K562 (cell line): ENCODE measurements around the gene MED20. TPM values are rescaled to one million over a fixed set of nuclear protein-coding genes. Genes with fewer than 3 reads are reported as not detected.

Experiments used
- BCOR ChIP-seq: fragments of 450-650 bp; IDR thresholded peaks from 2 replicates; pipeline ENCODE4 v1.6.1; 2016
- EGR1 ChIP-seq: fragments of 450-650 bp; conservative IDR thresholded peaks from 2 replicates; pipeline ENCODE4 v1.6.1; 2017; ENCODE audit warnings: mild to moderate bottlenecking
- MAFK ChIP-seq: IDR thresholded peaks from 2 replicates; pipeline ENCODE4 v1.6.1; 2011; ENCODE audit warnings: low read length, improper control_type of control experiment
- MAZ ChIP-seq, 2 experiments: fragments of 450-650 bp in 1 of 2; sonication (generic) in 1 of 2; formaldehyde crosslinking; IDR thresholded peaks in 1 of 2; conservative IDR thresholded peaks in 1 of 2; 2 replicates each; pipeline versions ENCODE4 v1.4.0 to v1.5.0; 2020; ENCODE audit warnings: mild to moderate bottlenecking in 1 of 2, missing genetic modification reagents in 1 of 2
- POU5F1 ChIP-seq: fragments of 150-350 bp; IDR thresholded peaks from 2 replicates; pipeline ENCODE4 v1.6.1; 2014; ENCODE audit warnings: borderline replicate concordance, low read length, low read depth, mild to moderate bottlenecking; ENCODE audit not compliant: partially characterized antibody
- PRDM10 ChIP-seq: fragments of 450-650 bp; IDR thresholded peaks from 2 replicates; pipeline ENCODE4 v1.6.1; 2018; ENCODE audit not compliant: partially characterized antibody
- RBBP5 ChIP-seq: fragments of 200-600 bp; sonication (generic); IDR thresholded peaks from 2 replicates; pipeline ENCODE4 v1.6.1; 2012; ENCODE audit warnings: borderline replicate concordance, mild to moderate bottlenecking, low read length, control low read depth, inconsistent platforms; ENCODE audit not compliant: insufficient read depth, poor library complexity, severe bottlenecking
- RBFOX2 ChIP-seq: fragments of 200-400 bp; formaldehyde crosslinking; IDR thresholded peaks from 2 replicates; pipeline ENCODE4 v1.6.1; 2017; ENCODE audit warnings: low read depth, mild to moderate bottlenecking, low read length, moderate library complexity
- SIN3A ChIP-seq, 2 experiments: fragments of 150-350 bp in 1 of 2; IDR thresholded peaks; 2 replicates each; pipeline ENCODE4 v1.6.1; 2011 to 2016; ENCODE audit warnings: borderline replicate concordance in 2 of 2, low read depth in 2 of 2, low read length in 2 of 2, mild to moderate bottlenecking in 2 of 2, moderate library complexity in 2 of 2; ENCODE audit not compliant: control insufficient read depth in 1 of 2
- SMARCE1 ChIP-seq: fragments of 450-650 bp; IDR thresholded peaks from 2 replicates; pipeline ENCODE4 v1.7.1; 2016; ENCODE audit warnings: mild to moderate bottlenecking
- SOX6 ChIP-seq: fragments of 450-650 bp; IDR thresholded peaks from 2 replicates; pipeline ENCODE4 v1.6.1; 2014; ENCODE audit warnings: mild to moderate bottlenecking
- SPI1 ChIP-seq: IDR thresholded peaks from 2 replicates; pipeline ENCODE4 v1.6.1; 2011; ENCODE audit warnings: low read depth, low read length, control low read depth, borderline replicate concordance
- TFAP4 ChIP-seq: sonication (generic); formaldehyde crosslinking; IDR thresholded peaks from 2 replicates; pipeline ENCODE4 v1.8.0; 2022; ENCODE audit warnings: missing genetic modification reagents, mild to moderate bottlenecking, moderate library complexity, borderline replicate concordance
- WHSC1 ChIP-seq: IDR thresholded peaks from one replicate; pipeline ENCODE4 v1.6.1; 2012; ENCODE audit warnings: low read length, control low read depth, inconsistent platforms
- XRCC3 ChIP-seq: fragments of 450-650 bp; IDR thresholded peaks from 2 replicates; pipeline ENCODE4 v1.6.1; 2017; ENCODE audit warnings: mild to moderate bottlenecking, moderate library complexity
- ZNF12 ChIP-seq: sonication (generic); formaldehyde crosslinking; IDR thresholded peaks from 2 replicates; pipeline ENCODE4 v1.4.0; 2020; ENCODE audit warnings: mild to moderate bottlenecking, missing genetic modification reagents
- ZNF212 ChIP-seq: fragments of 450-650 bp; formaldehyde crosslinking; IDR thresholded peaks from 2 replicates; pipeline ENCODE4 v1.4.0; 2020; ENCODE audit warnings: mild to moderate bottlenecking
- ZNF311 ChIP-seq: fragments of 250-450 bp; sonication (Bioruptor Pico); IDR thresholded peaks from 2 replicates; pipeline ENCODE4 v1.4.0; 2020; ENCODE audit warnings: mild to moderate bottlenecking, moderate library complexity
- ZNF507 ChIP-seq: conservative IDR thresholded peaks from 2 replicates; pipeline ENCODE4 v1.6.1; 2017; ENCODE audit warnings: missing genetic modification characterization, missing compliant biosample characterization
- ZNF584 ChIP-seq: fragments of 200-800 bp; sonication (Bioruptor generic); IDR thresholded peaks from 2 replicates; pipeline ENCODE4 v1.6.1; 2016; ENCODE audit warnings: low read depth, mild to moderate bottlenecking, missing genetic modification characterization, missing compliant biosample characterization
- polyA plus RNA-seq, 8 experiments: library from polyadenylated mRNA; depleted of rRNA in 4 of 8; stranded (reverse) in 5 of 8; unstranded in 3 of 8; fragments of >200 nt; fragmentation: Nextera tagmentation in 2 of 8; fragmentation: Illumina TruSeq in 1 of 8; extraction: Ambion mirVana in 2 of 8; extraction: Trizol in 1 of 8; gene quantifications; 2 replicates each; pipeline versions ENCODE4 v1.2.1 to v1.2.3, GENCODE V29; 2011 to 2014; ENCODE audit warnings: inconsistent platforms in 1 of 8, missing spikeins in 1 of 8
- total RNA-seq, 7 experiments: library from RNA; depleted of rRNA in 6 of 7; stranded (reverse); fragments of >200 nt in 6 of 7; fragmentation: Illumina TruSeq in 2 of 7; extraction: Trizol in 2 of 7; gene quantifications; 2 replicates each; pipeline versions ENCODE4 v1.2.1 to v1.2.3, GENCODE V29; 2011 to 2021; ENCODE audit warnings: low replicate concordance in 1 of 7
- TF ChIP-seq, protein P1 (sequence below): fragments of 150-350 bp; conservative IDR thresholded peaks from 2 replicates; pipeline ENCODE4 v1.6.1; 2014; ENCODE audit warnings: low read length

Gene MED20
- total and polyA plus RNA-seq, 9 of the 15 experiments (the other 6 are each of a cell fraction or from before 2014, with no cell fraction given): 27.3 to 80.9 (median 46.0) TPM

DNA sequence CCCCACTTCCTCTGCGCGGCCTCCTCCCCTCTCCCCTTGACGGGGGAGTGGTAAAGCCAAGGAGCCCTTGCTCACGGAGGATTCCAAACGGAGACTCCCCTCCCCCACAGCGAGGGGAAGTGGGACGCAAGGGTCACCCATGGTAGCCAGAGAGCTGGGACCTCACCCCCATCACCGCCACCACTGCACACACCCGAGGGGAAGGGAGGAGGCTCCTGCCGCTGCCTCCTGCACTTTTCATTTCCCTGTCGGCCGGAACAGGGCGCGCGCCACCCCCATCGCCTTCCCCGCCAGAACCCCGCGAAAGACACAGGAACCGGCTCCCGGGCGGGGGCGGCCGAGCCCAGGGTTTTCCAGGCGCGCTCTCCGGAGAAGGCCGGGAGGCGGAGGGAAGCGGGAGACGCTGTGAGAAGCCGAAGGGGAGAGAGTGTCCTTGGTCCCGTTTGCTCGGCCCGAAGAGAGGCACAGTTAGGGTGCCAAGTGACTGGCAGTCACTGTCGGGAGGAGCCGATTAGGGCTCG lies 19.9 kb upstream of the MED20 start (continued):
- TF ChIP-seq PRDM10: peak; percentile 41
- no peak for TF ChIP-seq MAFK
- no peak for TF ChIP-seq ZNF12 (CRISPR knock-in tag)
- no peak for TF ChIP-seq WHSC1
- no peak for TF ChIP-seq XRCC3
- TF ChIP-seq, protein P1, sequence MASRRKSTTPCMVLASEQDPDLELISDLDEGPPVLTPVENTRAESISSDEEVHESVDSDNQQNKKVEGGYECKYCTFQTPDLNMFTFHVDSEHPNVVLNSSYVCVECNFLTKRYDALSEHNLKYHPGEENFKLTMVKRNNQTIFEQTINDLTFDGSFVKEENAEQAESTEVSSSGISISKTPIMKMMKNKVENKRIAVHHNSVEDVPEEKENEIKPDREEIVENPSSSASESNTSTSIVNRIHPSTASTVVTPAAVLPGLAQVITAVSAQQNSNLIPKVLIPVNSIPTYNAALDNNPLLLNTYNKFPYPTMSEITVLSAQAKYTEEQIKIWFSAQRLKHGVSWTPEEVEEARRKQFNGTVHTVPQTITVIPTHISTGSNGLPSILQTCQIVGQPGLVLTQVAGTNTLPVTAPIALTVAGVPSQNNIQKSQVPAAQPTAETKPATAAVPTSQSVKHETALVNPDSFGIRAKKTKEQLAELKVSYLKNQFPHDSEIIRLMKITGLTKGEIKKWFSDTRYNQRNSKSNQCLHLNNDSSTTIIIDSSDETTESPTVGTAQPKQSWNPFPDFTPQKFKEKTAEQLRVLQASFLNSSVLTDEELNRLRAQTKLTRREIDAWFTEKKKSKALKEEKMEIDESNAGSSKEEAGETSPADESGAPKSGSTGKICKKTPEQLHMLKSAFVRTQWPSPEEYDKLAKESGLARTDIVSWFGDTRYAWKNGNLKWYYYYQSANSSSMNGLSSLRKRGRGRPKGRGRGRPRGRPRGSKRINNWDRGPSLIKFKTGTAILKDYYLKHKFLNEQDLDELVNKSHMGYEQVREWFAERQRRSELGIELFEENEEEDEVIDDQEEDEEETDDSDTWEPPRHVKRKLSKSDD: no peak
- TF ChIP-seq SPI1: peak; percentile 80
- TF ChIP-seq ZNF311 (CRISPR knock-in tag): no peak
- no peak for TF ChIP-seq POU5F1
- TF ChIP-seq MAZ (CRISPR knock-in tag; conservative IDR thresholded peaks at IDR 0.05 in 1 of 2, IDR thresholded peaks at IDR 0.05 in 1 of 2): peak; percentile 63 to 72; a peak in 2 of 4 replicates
- TF ChIP-seq TFAP4 (CRISPR knock-in tag): peak; percentile 62; the same call in 1 of the 2 replicates
- TF ChIP-seq BCOR: 0 out of 2 replicates have a peak, but pooled peaks have one; percentile 24
- TF ChIP-seq ZNF507 (tag): no peak
- peak; percentile 82 for TF ChIP-seq RBBP5
- no peak for TF ChIP-seq SOX6
- TF ChIP-seq RBFOX2: peak; percentile 73
- peak in 1 of 2 experiments; percentile 57; a peak in 2 of 4 replicates for TF ChIP-seq SIN3A (IDR thresholded peaks at IDR 0.05; ENCODE audit: borderline replicate concordance in 2 of 2, control insufficient read depth in 1 of 2, low read depth in 2 of 2, low read length in 2 of 2)
- TF ChIP-seq ZNF584: no peak
- 0 out of 2 replicates have a peak, but pooled peaks have one; percentile 16 for TF ChIP-seq SMARCE1
- TF ChIP-seq EGR1: peak; percentile 82
- no peak for TF ChIP-seq ZNF212 (CRISPR knock-in tag)
